ENCODE measurements around the gene SPATA46. TPM values are rescaled to one million over a fixed set of nuclear protein-coding genes. Genes with fewer than 3 reads are reported as not detected.
"Not testable (repeated sequence)": the region's sequence is repeated elsewhere in the genome, so short reads cannot be mapped to it uniquely, and the experiment has no call there.

SPATA46 gene
- total RNA-seq, 4 donors from 2014 or later, result not detected

DNA sequence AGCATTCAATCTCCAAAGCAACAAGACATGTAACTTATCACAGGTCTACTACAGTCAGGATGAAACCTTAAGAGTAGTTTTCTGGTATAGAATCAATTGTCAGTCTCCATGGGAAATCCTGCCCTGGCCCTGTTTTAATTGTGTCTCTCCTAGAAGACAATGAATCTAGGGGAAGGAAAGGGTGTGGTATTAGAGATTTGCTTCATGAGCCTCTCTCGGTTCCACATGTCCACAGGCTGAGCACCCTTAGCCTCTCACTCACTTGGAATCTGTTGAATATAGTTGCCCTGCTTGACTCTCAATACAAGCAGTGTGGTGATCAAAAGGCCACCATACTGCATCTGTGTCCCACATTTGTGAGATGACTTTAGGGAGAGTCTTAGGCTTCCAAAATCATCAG lies 17.7 kb downstream of the SPATA46 start:
- Histone ChIP-seq H3K4me3 (no peak overlapping the region), H3K9me3 (no peaks in the 10 kb centered on the region), H3K27me3 (no peaks in the 10 kb centered on the region), H3K36me3 (no peaks in the 10 kb centered on the region), H3K27ac (no peak overlapping the region), H3K4me1 (peaks cover 0 to 7% (median 0%) of the 10 kb centered on the region in 4 donors)
- intact Hi-C loops (cut with DNase I; ENCODE audit: low total_unique reads), result no loop called here
- TF ChIP-seq EP300 (IDR thresholded peaks at IDR 0.05; ENCODE audit: low read depth) (no peak), POLR2A (IDR thresholded peaks at IDR 0.05) (no peak), POLR2AphosphoS5 (IDR thresholded peaks at IDR 0.05) (no peak)
- TF ChIP-seq, protein P1, sequence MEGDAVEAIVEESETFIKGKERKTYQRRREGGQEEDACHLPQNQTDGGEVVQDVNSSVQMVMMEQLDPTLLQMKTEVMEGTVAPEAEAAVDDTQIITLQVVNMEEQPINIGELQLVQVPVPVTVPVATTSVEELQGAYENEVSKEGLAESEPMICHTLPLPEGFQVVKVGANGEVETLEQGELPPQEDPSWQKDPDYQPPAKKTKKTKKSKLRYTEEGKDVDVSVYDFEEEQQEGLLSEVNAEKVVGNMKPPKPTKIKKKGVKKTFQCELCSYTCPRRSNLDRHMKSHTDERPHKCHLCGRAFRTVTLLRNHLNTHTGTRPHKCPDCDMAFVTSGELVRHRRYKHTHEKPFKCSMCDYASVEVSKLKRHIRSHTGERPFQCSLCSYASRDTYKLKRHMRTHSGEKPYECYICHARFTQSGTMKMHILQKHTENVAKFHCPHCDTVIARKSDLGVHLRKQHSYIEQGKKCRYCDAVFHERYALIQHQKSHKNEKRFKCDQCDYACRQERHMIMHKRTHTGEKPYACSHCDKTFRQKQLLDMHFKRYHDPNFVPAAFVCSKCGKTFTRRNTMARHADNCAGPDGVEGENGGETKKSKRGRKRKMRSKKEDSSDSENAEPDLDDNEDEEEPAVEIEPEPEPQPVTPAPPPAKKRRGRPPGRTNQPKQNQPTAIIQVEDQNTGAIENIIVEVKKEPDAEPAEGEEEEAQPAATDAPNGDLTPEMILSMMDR (IDR thresholded peaks at IDR 0.05), result no peak
- in situ Hi-C loops (cut with MboI; ENCODE audit: low pct_ligation_motif_present in 1 of 4, low pct_unique_long_range_greater_than_20kb in 1 of 4, low sequenced_read_pairs in 3 of 4), result no loop called here
- WGBS, 2 donors (ENCODE audit: low coverage in 1 of 2), result 71% methylated on average over 1 of the region's 1 CpG; no CpG with 5 or more reads in 1 of the 2 donors
- DNase-seq, result no peak

DNA sequence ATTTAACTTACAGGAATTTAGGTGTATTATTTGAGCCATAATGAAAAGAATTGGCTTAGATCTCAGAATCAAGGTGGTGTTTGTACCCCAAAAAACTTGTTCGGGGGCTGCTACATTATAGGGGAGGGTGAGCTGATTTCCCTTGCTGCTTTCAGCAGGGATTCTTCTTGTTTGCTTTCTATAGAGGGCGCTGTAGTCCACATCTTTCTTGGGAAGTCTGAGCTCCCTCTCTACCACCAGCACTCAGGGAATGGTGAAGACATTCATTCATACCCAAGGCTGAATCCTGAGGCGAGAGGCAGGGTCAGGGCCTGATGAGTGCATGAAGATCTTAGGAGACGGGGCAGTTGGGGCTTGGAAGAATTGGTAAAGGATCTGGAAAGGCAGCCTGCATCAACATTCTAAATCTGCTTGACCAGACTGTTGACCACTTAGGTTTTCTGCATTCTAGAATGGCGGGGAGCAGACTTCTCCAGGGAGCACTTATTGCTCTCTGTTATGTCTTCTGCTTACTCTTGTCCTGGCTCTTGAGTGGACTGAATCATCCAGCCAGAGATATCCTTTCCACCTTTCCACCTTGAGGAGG lies 18.9 kb downstream of the SPATA46 start:
- no peak for DNase-seq
- no peak for TF ChIP-seq POLR2A (IDR thresholded peaks at IDR 0.05)
- TF ChIP-seq, protein P1 (IDR thresholded peaks at IDR 0.05), result peak; percentile 41 to 64 (median 51)
- no peaks in the 10 kb centered on the region for H3K9me3 ChIP-seq
- intact Hi-C loops (cut with DNase I; ENCODE audit: low total_unique reads), result no loop called here
- H3K36me3 ChIP-seq, result no peaks in the 10 kb centered on the region
- peaks cover 0 to 7% (median 0%) of the 10 kb centered on the region in 4 donors for H3K4me1 ChIP-seq
- H3K27ac ChIP-seq, result no peak overlapping the region
- 20 to 41% methylated on average over 1 to 5 of the region's 5 CpGs for WGBS, 2 donors (ENCODE audit: low coverage in 1 of 2)
- H3K27me3 ChIP-seq, result no peaks in the 10 kb centered on the region
- H3K4me3 ChIP-seq, result no peak overlapping the region
- in situ Hi-C loops (cut with MboI; ENCODE audit: low pct_ligation_motif_present in 1 of 4, low pct_unique_long_range_greater_than_20kb in 1 of 4, low sequenced_read_pairs in 3 of 4), result no loop called here

DNA sequence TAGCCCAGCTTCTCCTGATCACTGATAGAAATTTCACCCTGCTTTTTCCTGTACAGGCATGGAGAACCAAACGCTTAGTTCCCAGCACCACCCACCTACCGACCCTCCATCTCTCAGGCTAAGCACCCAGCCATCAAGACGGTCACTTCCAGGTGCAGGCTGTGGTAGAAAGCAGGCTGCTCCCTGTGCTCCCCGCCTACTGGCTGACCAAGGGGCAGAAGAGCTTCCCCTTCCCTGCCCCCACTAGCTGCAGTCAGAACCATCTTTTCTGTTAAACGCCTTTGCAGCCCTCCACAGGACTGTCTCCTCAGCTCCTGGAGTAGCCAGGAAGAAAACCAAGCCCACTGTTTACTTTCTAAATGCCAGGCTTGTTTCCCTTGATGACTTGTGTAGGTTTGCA lies 23.0 kb downstream of the SPATA46 start:
- intact Hi-C loops (cut with DNase I; ENCODE audit: low total_unique reads) (no loop called here), in situ Hi-C loops (cut with MboI; ENCODE audit: low pct_ligation_motif_present in 1 of 4, low pct_unique_long_range_greater_than_20kb in 1 of 4, low sequenced_read_pairs in 3 of 4) (no loop called here)
- no peaks in the 10 kb centered on the region for H3K36me3 ChIP-seq
- H3K9me3 ChIP-seq, result no peaks in the 10 kb centered on the region
- no peak for DNase-seq
- 50 to 69% methylated on average over 1 to 5 of the region's 5 CpGs for WGBS, 2 donors (ENCODE audit: low coverage in 1 of 2)
- H3K27me3 ChIP-seq, result no peaks in the 10 kb centered on the region
- H3K4me1 ChIP-seq, result peaks cover 0 to 17% (median 11%) of the 10 kb centered on the region in 4 donors
- no peak overlapping the region for H3K4me3 ChIP-seq
- no peak overlapping the region for H3K27ac ChIP-seq
- TF ChIP-seq POLR2A (IDR thresholded peaks at IDR 0.05), result no peak
- TF ChIP-seq EP300 (IDR thresholded peaks at IDR 0.05; ENCODE audit: low read depth), result no peak
- TF ChIP-seq, protein P1 (IDR thresholded peaks at IDR 0.05), result no peak

DNA sequence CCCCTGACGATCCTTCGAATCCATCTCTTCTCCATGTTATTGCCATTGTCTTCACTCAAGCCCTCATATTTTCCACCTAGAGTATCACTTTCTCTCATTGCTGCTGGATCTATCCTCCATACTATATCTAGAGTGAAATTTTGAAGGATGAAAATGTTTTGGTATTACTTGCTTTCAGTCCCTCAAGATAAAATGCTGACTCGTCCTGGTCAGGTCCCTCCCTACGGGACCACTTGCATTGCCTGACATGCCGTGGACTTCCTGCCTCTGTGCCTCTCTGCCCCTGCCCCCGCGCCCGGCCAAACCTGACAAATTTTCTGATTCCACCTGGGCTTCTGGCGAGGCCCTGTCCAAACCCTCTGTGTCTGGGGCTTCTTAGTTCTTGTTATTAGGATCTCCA lies 23.6 kb downstream of the SPATA46 start:
- in situ Hi-C loops (cut with MboI; ENCODE audit: low pct_ligation_motif_present in 1 of 4, low pct_unique_long_range_greater_than_20kb in 1 of 4, low sequenced_read_pairs in 3 of 4) (no loop called here), intact Hi-C loops (cut with DNase I; ENCODE audit: low total_unique reads) (no loop called here)
- 85 to 87% methylated on average over 9 of the region's 9 CpGs for WGBS, 2 donors (ENCODE audit: low coverage in 1 of 2)
- no peaks in the 10 kb centered on the region for H3K27me3 ChIP-seq
- no peaks in the 10 kb centered on the region for H3K9me3 ChIP-seq
- DNase-seq, result no peak
- H3K27ac ChIP-seq, result no peak overlapping the region
- H3K36me3 ChIP-seq, result no peaks in the 10 kb centered on the region
- H3K4me1 ChIP-seq, result peaks cover 0 to 16% (median 11%) of the 10 kb centered on the region in 4 donors
- no peak overlapping the region for H3K4me3 ChIP-seq
- TF ChIP-seq POLR2AphosphoS5 (IDR thresholded peaks at IDR 0.05) (no peak), POLR2A (IDR thresholded peaks at IDR 0.05) (no peak), EP300 (IDR thresholded peaks at IDR 0.05; ENCODE audit: low read depth) (no peak)
- TF ChIP-seq, protein P1 (IDR thresholded peaks at IDR 0.05), result no peak

DNA sequence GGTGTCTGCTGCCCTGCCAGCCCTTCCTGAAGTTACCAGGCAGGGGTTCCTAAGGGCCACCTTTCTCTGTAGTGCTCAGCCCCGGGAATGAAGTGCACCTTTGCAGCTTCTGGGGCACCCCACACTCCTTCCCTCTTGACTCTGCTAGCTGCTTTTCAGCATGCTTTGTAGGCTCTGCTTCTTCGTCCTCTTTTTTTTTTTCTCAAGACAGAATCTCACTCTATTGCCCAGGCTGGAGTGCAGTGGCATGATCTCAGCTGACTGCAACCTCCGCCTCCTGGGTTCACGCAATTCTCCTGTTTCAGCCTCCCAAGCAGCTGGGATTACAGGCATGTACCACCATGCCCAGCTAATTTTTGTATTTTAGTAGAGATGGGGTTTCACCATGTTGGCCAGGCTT lies 24.8 kb downstream of the SPATA46 start:
- H3K36me3 ChIP-seq; H3K27ac ChIP-seq; H3K27me3 ChIP-seq; DNase-seq; H3K9me3 ChIP-seq; intact Hi-C loops (cut with DNase I; ENCODE audit: low total_unique reads); in situ Hi-C loops (cut with MboI; ENCODE audit: low pct_ligation_motif_present in 1 of 4, low pct_unique_long_range_greater_than_20kb in 1 of 4, low sequenced_read_pairs in 3 of 4); H3K4me3 ChIP-seq: not testable (repeated sequence)
- H3K4me1 ChIP-seq, result peaks cover 0 to 13% (median 11%) of the 10 kb centered on the region in 4 donors
- 81 to 91% methylated on average over 3 of the region's 4 CpGs for WGBS, 2 donors (ENCODE audit: low coverage in 1 of 2)
